Hematopoietic multipotent progenitor cell (in vitro differentiated cells): ENCODE data around the gene SPTSSB. TPM values are rescaled to one million over a fixed set of nuclear protein-coding genes. Genes with fewer than 3 reads are reported as not detected.

Experiments
- DNase-seq, 3 donors: peaks; one replicate each; pipeline ENCODE4 v3.0.0-alpha.2; 2011 to 2015; ENCODE audit warnings: low read depth in 2 of 3, low spot score in 2 of 3
- total RNA-seq: library from RNA; depleted of rRNA; stranded (reverse); fragments of >200 nt; gene quantifications from one replicate; pipeline ENCODE4 v1.2.3, GENCODE V29; 2012

SPTSSB gene
- total RNA-seq = under 0.01 TPM

- peak in 2 of 3 donors; percentile 38 to 47 for DNase-seq
Observed at GRCh38 chr3:161371441-161372320, at the start of gene SPTSSB. Gene SPTSSB, minus strand, starts transcription at chr3:161371517. Its CDS starts 25,194 bp downstream, at chr3:161346323.

- no peak for DNase-seq
Observed at GRCh38 chr3:161420746-161421145, 49.4 kb upstream of the SPTSSB start.

GRCh38 chr3:161419555-161420333 is 48.4 kb upstream of the SPTSSB start:
- no peak for DNase-seq

- no peak for DNase-seq
Observed at GRCh38 chr3:161415506-161416231, 44.4 kb upstream of the SPTSSB start.

GRCh38 chr3:161414907-161415306 is 43.6 kb upstream of the SPTSSB start:
- DNase-seq = no peak

GRCh38 chr3:161413855-161414210 is 42.5 kb upstream of the SPTSSB start:
- DNase-seq = no peak

- no peak for DNase-seq
Observed at GRCh38 chr3:161413127-161413854, 42.0 kb upstream of the SPTSSB start.

- no peak for DNase-seq
Observed at GRCh38 chr3:161412123-161412522, 40.8 kb upstream of the SPTSSB start.

- no peak for DNase-seq
Observed at GRCh38 chr3:161409858-161410257, 38.5 kb upstream of the SPTSSB start.

GRCh38 chr3:161409069-161409468 is 37.8 kb upstream of the SPTSSB start:
- peak in 1 of 3 donors; percentile 66 for DNase-seq

GRCh38 chr3:161406594-161407555 is 35.6 kb upstream of the SPTSSB start:
- peak in 1 of 3 donors; percentile 47 for DNase-seq

GRCh38 chr3:161405836-161406235 is 34.5 kb upstream of the SPTSSB start:
- DNase-seq = no peak

- no peak for DNase-seq
Observed at GRCh38 chr3:161405087-161405486, 33.8 kb upstream of the SPTSSB start.

- no peak for DNase-seq
Observed at GRCh38 chr3:161403251-161403650, 31.9 kb upstream of the SPTSSB start.

GRCh38 chr3:161401389-161401788 is 30.1 kb upstream of the SPTSSB start:
- no peak for DNase-seq

GRCh38 chr3:161400650-161401049 is 29.3 kb upstream of the SPTSSB start:
- DNase-seq = no peak

GRCh38 chr3:161395115-161396012 is 24.0 kb upstream of the SPTSSB start:
- no peak for DNase-seq

GRCh38 chr3:161393803-161394202 is 22.5 kb upstream of the SPTSSB start:
- DNase-seq = no peak
